OCI-LY7 (cell line): ENCODE results near the gene HDHD2. TPM values are rescaled to one million over a fixed set of nuclear protein-coding genes. Genes with fewer than 3 reads are reported as not detected.

Source experiments
- BruUV-seq: library from RNA; stranded (reverse); fragments of 400-500 nt; replicated peaks from 2 replicates; lab custom pipeline; 2021; lab: Mats Ljungman, UMichigan
- CTCF ChIA-PET: fragments of 300-600 bp; sonication (Branson Sonifier 250); formaldehyde crosslinking; loops from one replicate; lab custom pipeline; 2022; ENCODE audit warnings: antibody characterized with exemption; ENCODE audit not compliant: unreplicated experiment; lab: Charles Lee
- POLR2A ChIA-PET: fragments of 300-600 bp; sonication (Branson Sonifier 250); formaldehyde crosslinking; loops from one replicate; lab custom pipeline; 2022; ENCODE audit warnings: antibody characterized with exemption; lab: Charles Lee
- DNase-seq: peaks from one replicate; pipeline ENCODE4 v3.0.0-alpha.2; 2015; ENCODE audit warnings: low spot score
- H2AFZ ChIP-seq: fragments of 200-600 bp; sonication (generic), shearing (Covaris generic); 2 replicates; pipeline ENCODE4 v1.6.1; 2014; ENCODE audit warnings: mild to moderate bottlenecking, antibody characterized with exemption, low read length, moderate library complexity
- H3K27ac ChIP-seq: fragments of 200-600 bp; sonication (generic); 2 replicates; pipeline ENCODE4 v1.5.1; 2014; ENCODE audit warnings: mixed run types, low read depth, mild to moderate bottlenecking, moderate library complexity, low read length, inconsistent platforms; ENCODE audit not compliant: poor library complexity, severe bottlenecking
- H3K36me3 ChIP-seq: fragments of 200-600 bp; sonication (generic); 2 replicates; pipeline ENCODE4 v1.6.1; 2014; ENCODE audit warnings: mild to moderate bottlenecking, antibody characterized with exemption, low read length, moderate library complexity, mixed read lengths; ENCODE audit not compliant: insufficient read depth
- H3K4me1 ChIP-seq: fragments of 200-600 bp; sonication (generic); 2 replicates; pipeline ENCODE4 v1.5.1; 2014; ENCODE audit warnings: mild to moderate bottlenecking, low read length; ENCODE audit not compliant: insufficient read depth, poor library complexity, severe bottlenecking
- H3K4me2 ChIP-seq: fragments of 200-600 bp; sonication (generic); 2 replicates; pipeline ENCODE4 v1.6.1; 2014; ENCODE audit warnings: mild to moderate bottlenecking, low read length
- H3K4me3 ChIP-seq: fragments of 200-600 bp; sonication (generic); 2 replicates; pipeline ENCODE4 v1.5.1; 2014; ENCODE audit warnings: mild to moderate bottlenecking, low read depth, low read length; ENCODE audit not compliant: poor library complexity, severe bottlenecking
- H3K79me2 ChIP-seq: fragments of 200-600 bp; sonication (generic); 2 replicates; pipeline ENCODE4 v1.6.1; 2016; ENCODE audit warnings: low read depth, mild to moderate bottlenecking, low read length, moderate library complexity, mixed read lengths; ENCODE audit not compliant: insufficient read depth
- H3K9me2 ChIP-seq: fragments of 200-600 bp; sonication (generic); 2 replicates; pipeline ENCODE4 v1.6.1; 2016; ENCODE audit warnings: mild to moderate bottlenecking, low read length, mixed read lengths; ENCODE audit not compliant: insufficient read depth
- H3K9me3 ChIP-seq: fragments of 200-600 bp; sonication (generic); 2 replicates; pipeline ENCODE4 v1.6.1; 2014; ENCODE audit warnings: mild to moderate bottlenecking, mixed run types, low read length, mixed read lengths
- H4K20me1 ChIP-seq: fragments of 200-600 bp; sonication (generic); 2 replicates; pipeline ENCODE4 v1.6.1; 2014; ENCODE audit warnings: mild to moderate bottlenecking, antibody characterized with exemption, low read length, moderate library complexity, mixed read lengths; ENCODE audit not compliant: insufficient read depth
- EZH2phosphoT487 ChIP-seq: fragments of 200-600 bp; sonication (generic); IDR thresholded peaks from 2 replicates; pipeline ENCODE4 v1.6.1; 2018; ENCODE audit warnings: low read depth, borderline replicate concordance, mild to moderate bottlenecking, mixed run types, antibody characterized with exemption, low read length, moderate library complexity, mixed read lengths
- intact Hi-C: fragments of 100-400 bp; cut with micrococcal nuclease; formaldehyde crosslinking; loops from one replicate; pipeline ENCODE4 v1.10.0; 2022; ENCODE audit not compliant: unreplicated experiment
- total RNA-seq, 2 experiments: library from RNA; depleted of rRNA in 1 of 2; stranded (reverse); fragments of >200 nt in 1 of 2; shearing (Covaris generic) in 1 of 2; gene quantifications; 2 replicates each; pipeline ENCODE4 v1.2.3, GENCODE V29; 2014 to 2022
- TF ChIP-seq, protein P1 (sequence below): fragments of 200-600 bp; sonication (generic); conservative IDR thresholded peaks from 2 replicates; pipeline ENCODE4 v1.5.1; 2014; ENCODE audit warnings: mild to moderate bottlenecking, antibody characterized with exemption, low read length, moderate library complexity, mixed read lengths

HDHD2 gene
- total RNA-seq, 2 experiments from 2014 or later: 8.4 to 19.0 TPM

DNA sequence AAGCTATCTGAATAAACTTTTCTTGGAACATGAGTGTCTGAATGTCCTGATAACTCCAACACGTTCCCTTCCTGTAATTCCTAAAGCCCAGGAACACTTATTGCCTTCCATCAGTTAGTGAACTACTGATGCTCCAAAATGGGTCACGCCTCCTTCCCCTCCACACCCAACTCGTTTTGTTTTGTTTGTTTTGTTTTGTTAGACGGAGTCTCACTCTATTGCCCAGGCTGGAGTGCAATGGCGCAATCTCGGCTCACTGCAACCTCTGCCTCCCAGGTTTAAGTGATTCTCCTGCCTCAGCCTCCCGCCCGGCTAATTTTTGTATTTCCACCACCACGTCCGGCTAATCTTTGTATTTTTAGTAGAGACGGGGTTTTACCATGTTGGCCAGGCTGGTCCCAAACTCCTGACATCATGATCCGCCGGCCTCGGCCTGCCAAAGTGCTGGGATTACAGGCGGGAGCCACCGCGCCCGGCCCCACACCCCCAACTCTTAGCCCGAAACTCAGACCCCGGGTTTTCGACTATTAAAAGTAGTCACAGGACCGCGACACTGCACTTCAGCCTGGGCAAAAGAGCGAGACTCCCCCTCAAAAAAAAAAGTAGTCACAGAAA is 25.1 kb upstream of the HDHD2 start:
- Histone ChIP-seq H3K36me3 (no peaks in the 10 kb centered on the region; the same call in 1 of the 2 replicates), H3K9me2 (no peaks in the 10 kb centered on the region), H3K79me2 (peaks cover 7% of the 10 kb centered on the region; the same call in 1 of the 2 replicates), H3K27ac (peak overlapping the region; percentile 25), H3K4me1 (peaks cover 12% of the 10 kb centered on the region), H2AFZ (peak overlapping the region; percentile 60; the same call in 1 of the 2 replicates), H3K4me2 (peak overlapping the region; percentile 83), H4K20me1 (no peaks in the 10 kb centered on the region), H3K9me3 (no peaks in the 10 kb centered on the region), H3K4me3 (peak overlapping the region; percentile 92)
- intact Hi-C loops: no loop called here
- ChIA-PET CTCF (no interaction called here), POLR2A (interaction anchor here (0.6 kb wide), 1 partner anchor 64 kb away, joined by 4 read pairs; no protein-coding TSS in a partner anchor)
- no TSS peak for BruUV-seq
- TF ChIP-seq, protein P1, sequence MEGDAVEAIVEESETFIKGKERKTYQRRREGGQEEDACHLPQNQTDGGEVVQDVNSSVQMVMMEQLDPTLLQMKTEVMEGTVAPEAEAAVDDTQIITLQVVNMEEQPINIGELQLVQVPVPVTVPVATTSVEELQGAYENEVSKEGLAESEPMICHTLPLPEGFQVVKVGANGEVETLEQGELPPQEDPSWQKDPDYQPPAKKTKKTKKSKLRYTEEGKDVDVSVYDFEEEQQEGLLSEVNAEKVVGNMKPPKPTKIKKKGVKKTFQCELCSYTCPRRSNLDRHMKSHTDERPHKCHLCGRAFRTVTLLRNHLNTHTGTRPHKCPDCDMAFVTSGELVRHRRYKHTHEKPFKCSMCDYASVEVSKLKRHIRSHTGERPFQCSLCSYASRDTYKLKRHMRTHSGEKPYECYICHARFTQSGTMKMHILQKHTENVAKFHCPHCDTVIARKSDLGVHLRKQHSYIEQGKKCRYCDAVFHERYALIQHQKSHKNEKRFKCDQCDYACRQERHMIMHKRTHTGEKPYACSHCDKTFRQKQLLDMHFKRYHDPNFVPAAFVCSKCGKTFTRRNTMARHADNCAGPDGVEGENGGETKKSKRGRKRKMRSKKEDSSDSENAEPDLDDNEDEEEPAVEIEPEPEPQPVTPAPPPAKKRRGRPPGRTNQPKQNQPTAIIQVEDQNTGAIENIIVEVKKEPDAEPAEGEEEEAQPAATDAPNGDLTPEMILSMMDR: no peak
- no peak for DNase-seq

DNA sequence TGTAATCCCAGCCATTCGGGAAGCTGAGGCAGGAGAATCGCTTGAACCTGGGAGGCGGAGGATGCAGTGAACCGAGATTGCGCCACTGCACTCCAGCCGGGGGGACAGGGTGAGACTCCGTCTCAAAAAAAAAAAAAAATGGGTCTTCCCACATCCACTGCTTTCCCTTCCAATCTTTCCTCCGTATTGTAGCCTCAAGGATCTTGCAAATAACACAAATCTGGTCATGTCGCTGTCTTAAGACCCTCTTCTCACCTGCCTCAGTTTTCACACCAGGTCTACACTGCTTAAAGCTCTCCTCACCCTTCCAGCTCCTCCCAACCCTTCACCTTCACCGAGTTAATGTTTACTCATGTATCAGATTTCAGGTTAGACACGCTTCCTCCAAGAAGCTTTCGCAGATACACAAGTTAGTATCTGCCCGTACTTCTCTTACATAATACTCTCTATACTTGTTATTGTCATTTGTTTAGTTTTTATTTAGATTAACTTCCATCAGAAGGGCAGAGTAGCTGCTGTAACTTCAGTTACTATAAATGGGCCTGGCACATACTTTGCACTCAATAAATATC is 24.3 kb upstream of the HDHD2 start:
- TF ChIP-seq EZH2phosphoT487: no peak
- TF ChIP-seq, protein P1: no peak
- DNase-seq: no peak
- H2AFZ ChIP-seq: no peak overlapping the region; the same call in 1 of the 2 replicates
- peaks cover 8% of the 10 kb centered on the region for H3K4me1 ChIP-seq
- no peaks in the 10 kb centered on the region for H4K20me1 ChIP-seq
- intact Hi-C loops: no loop called here
- no TSS peak for BruUV-seq
- peaks cover 7% of the 10 kb centered on the region; the same call in 1 of the 2 replicates for H3K79me2 ChIP-seq
- H3K9me3 ChIP-seq: no peaks in the 10 kb centered on the region
- H3K9me2 ChIP-seq: no peaks in the 10 kb centered on the region
- peak overlapping the region; percentile 83 for H3K4me2 ChIP-seq
- POLR2A ChIA-PET: no interaction called here
- CTCF ChIA-PET: no interaction called here
- no peaks in the 10 kb centered on the region; the same call in 1 of the 2 replicates for H3K36me3 ChIP-seq
- H3K27ac ChIP-seq: no peak overlapping the region
- H3K4me3 ChIP-seq: peak overlapping the region; percentile 92

GRCh38 chr18:47172476-47172875 is 22.2 kb upstream of the HDHD2 start:
- BruUV-seq: no TSS peak
- Histone ChIP-seq H4K20me1 (no peaks in the 10 kb centered on the region), H2AFZ (no peak overlapping the region), H3K4me2 (no peak overlapping the region), H3K27ac (no peak overlapping the region), H3K36me3 (no peaks in the 10 kb centered on the region; the same call in 1 of the 2 replicates), H3K4me1 (peaks cover 8% of the 10 kb centered on the region), H3K4me3 (no peak overlapping the region), H3K79me2 (peaks cover 7% of the 10 kb centered on the region; the same call in 1 of the 2 replicates), H3K9me2 (no peaks in the 10 kb centered on the region), H3K9me3 (no peaks in the 10 kb centered on the region)
- POLR2A ChIA-PET: no interaction called here
- CTCF ChIA-PET: no interaction called here
- intact Hi-C loops: no loop called here
- DNase-seq: no peak
- TF ChIP-seq EZH2phosphoT487: no peak
- TF ChIP-seq, protein P1: no peak
